NCI-H2107 treated with DMSO at 0.1 percent for 48 hours (cell line): ENCODE measurements around the gene WDR38.
A peak's percentile ranks its signal among the peaks of the same experiment; 100 is the strongest.

Experiments
- DNase-seq: peaks from one replicate; lab custom pipeline; 2025; ENCODE audit not compliant: unreplicated experiment; lab: John Stamatoyannopoulos, UW

Gene WDR38, protein sequence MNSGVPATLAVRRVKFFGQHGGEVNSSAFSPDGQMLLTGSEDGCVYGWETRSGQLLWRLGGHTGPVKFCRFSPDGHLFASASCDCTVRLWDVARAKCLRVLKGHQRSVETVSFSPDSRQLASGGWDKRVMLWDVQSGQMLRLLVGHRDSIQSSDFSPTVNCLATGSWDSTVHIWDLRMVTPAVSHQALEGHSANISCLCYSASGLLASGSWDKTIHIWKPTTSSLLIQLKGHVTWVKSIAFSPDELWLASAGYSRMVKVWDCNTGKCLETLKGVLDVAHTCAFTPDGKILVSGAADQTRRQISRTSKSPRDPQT

DNA sequence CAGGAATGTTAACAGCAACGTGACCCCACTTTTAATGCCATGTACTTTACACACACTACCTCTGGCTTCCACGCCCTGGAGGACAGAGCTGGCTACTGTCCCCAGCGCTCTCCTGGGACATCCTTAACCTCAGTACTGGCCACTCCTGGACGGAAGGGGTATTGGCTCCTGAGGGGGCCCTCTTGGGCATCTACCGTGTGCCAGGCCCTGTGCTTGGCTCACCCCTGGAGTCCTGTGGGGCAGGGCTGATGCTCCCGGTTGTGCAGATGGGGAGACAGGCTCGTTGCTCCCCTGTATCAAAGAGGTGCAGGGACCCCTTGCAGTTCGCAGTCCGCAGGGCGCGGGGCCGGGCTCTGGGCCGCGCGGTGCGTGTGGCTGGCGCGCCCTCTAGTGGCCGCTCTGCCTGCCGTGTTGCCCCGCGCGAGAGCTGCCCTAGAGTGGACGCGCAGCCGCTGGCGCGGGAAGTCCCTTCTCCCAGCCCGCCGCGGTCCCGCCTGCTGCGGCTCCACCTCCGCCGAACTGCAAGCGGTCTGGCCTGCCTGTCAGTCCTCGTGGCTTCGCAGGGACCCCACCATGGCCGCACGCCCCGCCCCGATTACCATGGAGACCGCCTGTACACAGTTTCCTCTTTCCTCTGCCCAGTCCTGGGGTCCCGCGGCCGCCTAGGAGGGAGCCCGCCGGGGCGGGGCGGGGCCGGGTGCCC lies at the start of gene WDR38:
Gene WDR38 (plus strand): TSS at position 632 of the 703 bp plus-strand sequence. CDS start 72 bp downstream, outside the sequence.
- DNase-seq: peak; percentile 26

- DNase-seq: no peak
Measured at GRCh38 chr9:124803911-124804310, 49.3 kb upstream of the WDR38 start.

DNA sequence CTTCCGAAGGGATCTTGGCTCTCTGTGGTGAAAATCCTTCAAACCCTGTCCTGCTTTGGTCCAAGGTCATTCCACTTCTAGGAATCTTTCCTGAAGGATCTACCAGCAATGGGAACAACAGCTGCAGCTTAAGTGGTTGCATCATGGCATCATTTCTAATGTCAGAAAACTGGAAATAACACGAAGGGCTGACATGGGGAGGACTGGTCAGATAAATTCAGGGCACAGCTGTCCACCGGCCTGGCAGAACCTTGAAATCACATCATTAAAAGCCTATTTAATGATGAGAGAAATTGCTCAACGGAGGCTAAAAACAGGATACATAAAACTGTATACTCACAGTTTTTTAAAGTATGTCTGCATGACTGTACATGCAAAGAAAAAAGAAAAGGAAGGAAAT lies 48.1 kb upstream of the WDR38 start:
- DNase-seq: no peak

DNA sequence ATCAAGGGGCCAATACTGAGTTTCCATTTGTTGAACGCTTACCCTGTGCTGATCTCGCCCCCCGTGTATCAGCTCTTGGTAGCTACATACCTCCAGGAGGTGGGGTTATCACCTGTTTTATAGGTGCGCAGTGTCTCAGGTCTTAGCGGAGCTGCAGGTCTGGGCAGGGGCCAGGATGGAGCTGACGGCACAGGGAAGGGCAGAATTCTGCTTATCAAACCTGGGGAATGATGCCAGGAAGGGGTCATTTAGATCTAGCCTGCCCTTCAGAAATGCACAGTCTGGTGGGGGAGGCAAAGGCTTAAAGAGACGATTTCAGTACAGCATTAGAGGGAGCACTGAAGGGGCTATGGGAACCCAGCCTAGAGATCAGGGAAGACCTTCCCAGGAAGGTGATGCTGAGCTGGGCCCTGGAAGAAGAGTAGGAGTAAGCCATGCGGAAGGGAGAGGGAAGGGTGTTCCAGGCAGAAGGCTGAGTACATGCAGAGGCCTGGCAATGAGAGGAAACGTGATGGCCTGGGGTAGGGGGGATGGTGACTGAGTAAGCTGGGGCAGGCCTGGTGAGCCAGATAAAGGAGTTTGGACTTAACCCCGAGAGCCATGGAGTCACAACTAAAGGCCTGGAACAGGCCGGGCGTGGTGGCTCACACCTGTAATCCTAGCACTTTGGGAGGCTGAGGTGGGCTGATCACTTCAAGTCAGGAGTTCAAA lies 44.9 kb upstream of the WDR38 start:
- no peak for DNase-seq

- DNase-seq: no peak
Measured at GRCh38 chr9:124809211-124809610, 44.0 kb upstream of the WDR38 start.

DNA sequence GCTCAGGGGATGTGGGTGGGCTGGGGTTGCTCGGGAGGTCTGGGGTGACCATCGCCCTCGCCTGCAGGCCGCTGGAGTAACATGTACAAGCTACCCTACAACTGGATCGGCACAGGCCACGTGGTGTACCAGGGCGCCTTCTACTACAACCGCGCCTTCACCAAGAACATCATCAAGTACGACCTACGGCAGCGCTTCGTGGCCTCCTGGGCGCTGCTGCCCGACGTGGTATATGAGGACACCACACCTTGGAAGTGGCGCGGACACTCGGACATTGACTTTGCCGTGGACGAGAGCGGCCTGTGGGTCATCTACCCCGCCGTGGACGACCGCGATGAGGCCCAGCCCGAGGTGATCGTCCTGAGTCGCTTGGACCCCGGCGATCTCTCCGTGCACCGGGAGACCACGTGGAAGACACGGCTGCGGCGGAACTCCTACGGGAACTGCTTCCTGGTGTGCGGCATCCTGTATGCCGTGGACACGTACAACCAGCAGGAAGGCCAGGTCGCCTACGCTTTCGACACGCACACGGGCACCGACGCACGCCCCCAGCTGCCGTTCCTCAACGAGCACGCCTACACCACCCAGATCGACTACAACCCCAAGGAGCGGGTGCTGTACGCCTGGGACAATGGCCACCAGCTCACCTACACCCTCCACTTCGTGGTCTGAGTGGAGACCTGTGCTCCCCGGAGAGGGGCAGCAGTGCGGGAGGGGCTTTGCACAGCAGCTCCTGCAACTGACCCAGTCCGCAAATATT lies 43.3 kb upstream of the WDR38 start:
- DNase-seq: no peak

DNA sequence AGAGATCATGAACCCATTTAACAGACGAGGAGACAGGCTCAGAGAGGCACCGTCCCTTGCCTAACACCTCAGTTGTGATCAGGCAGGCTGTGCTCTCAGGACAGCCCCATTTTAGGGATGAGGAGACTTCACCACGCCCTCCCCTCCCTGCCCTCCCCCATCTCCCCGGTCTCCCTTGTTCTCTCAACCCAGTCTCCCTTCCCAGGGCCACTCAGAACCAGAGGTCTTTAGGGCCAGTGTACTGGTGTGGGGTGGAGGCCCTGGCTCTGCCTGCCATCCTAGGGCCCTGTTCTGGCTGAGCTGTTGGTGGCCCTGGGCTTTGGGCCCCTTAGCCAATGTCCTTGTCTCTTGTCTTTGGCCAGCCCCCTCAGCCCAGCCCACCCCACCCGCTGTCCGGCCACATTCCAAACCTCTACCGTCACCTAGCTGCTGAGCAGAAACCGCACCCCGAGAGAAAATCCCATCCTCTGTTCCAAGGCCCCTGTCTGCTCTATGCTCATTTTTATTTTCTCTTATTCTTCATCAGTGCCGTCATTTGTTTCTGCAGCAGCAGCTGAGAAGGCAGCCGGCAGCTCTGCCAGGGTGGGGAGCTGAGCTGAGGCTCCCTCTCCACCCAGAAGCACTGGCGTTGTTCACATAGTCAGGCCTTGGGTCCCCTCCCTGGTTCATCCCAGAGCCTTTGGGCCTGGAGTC lies 42.5 kb upstream of the WDR38 start:
- DNase-seq: no peak

DNA sequence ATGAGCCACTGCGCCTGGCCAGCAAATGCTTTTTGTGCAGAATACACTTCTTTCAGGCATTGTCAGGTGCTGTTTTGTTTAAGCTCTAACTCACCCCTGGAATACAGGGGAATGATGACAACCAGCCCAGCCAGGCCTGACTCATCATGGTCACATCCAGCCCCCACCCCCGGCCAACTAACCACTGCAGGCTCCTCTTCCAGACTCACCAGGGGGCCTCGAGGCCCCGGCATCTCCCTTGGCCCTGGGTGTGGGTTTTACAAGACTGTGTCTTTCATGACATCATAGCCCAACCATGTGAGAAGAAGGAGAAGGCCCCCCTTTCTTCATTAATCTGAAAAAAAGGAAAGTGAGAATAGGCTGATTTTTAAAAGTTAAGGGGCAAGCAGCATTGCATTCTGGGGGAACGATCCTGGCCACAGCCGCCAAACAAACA lies 40.8 kb upstream of the WDR38 start:
- no peak for DNase-seq

GRCh38 chr9:124813041-124813440 lies 40.2 kb upstream of the WDR38 start:
- DNase-seq: no peak

GRCh38 chr9:124813501-124814163 lies 39.6 kb upstream of the WDR38 start:
- DNase-seq: no peak

DNA sequence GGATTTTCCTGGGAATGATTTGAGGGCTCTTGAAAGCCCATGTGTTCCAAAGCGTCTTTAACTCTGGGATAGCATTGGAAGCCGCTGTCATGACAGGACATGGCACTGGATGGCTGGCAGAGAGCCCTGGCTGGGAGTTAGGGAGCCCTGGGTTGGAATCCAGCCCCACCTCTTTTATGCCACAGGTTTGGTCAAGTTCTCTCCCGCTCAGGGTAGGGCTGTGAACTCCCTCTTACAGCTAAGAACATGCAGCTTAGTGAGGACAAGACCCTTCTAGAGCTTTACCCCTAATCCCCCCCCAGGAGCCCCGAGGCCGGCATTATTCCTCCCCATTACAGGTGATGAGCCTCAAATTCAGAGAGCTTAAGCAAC lies 39.1 kb upstream of the WDR38 start:
- no peak for DNase-seq

GRCh38 chr9:124815601-124816000 lies 37.7 kb upstream of the WDR38 start:
- DNase-seq: no peak

- no peak for DNase-seq
Measured at GRCh38 chr9:124818431-124819281, 34.6 kb upstream of the WDR38 start.

DNA sequence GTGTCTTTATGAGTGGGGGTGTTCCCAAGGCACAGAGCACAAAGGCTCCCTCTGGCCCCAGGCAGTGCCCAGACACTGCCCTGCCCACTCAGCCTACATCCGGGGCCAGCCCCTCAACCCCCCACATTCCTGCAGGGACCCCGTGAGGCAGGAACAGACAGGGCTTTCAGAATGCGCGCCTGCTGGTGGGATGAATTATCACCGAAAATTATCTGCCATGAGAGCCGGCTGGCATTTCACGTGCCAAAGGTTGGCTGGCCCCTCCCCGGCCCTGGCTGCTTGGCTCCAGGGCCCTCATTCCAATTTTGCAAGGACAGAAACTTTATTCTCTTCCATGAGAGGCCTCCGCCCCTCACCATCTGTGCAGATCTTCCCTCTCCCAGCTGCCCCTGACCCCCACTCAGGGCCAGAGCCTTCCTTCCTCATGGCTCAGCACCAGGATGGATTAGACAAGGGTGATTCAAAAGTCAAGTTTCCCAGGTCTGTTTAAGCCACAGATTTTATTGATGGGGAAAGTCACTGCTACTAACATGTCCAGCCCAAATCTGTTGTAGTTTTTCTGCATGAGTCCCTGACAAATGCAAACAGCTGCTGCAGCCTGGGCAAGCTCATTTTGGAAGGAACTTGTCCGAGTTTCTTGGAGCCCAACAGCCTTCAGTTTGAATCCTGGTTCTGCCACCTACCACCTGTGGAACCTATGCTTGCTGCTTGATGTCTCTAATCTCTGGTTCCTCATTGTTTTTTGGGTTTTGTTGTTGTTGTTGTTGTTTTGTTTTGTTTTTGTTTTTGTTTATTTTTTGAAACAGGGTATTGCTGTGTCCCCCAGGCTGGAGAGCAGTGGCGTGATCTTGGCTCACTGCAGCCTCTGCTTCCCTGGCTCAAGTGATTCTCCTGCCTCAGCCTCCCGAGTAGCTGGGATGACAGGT lies 32.3 kb upstream of the WDR38 start:
- no peak for DNase-seq

GRCh38 chr9:124828489-124829333 lies 24.5 kb upstream of the WDR38 start:
- no peak for DNase-seq

DNA sequence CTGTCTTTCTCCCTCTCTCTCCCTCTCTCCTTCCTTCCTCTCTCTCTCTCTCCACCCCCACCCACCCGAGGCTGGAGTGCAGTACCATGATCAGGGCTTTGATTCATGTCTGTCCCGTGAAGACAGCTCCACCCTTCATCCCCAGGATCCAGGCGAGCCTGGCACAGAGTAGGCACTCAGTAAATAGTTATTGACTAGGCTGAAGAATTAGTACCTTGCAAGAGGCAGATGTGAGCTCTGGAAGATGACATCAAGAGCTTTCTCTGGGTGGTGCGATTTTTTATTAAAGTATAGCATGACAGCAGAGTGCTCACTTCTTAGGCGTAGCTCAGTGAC lies 24.0 kb upstream of the WDR38 start:
- no peak for DNase-seq

GRCh38 chr9:124830593-124830992 lies 22.7 kb upstream of the WDR38 start:
- DNase-seq: no peak
